ENCODE measurements around the gene GPR107.

The GPR107 gene

DNA sequence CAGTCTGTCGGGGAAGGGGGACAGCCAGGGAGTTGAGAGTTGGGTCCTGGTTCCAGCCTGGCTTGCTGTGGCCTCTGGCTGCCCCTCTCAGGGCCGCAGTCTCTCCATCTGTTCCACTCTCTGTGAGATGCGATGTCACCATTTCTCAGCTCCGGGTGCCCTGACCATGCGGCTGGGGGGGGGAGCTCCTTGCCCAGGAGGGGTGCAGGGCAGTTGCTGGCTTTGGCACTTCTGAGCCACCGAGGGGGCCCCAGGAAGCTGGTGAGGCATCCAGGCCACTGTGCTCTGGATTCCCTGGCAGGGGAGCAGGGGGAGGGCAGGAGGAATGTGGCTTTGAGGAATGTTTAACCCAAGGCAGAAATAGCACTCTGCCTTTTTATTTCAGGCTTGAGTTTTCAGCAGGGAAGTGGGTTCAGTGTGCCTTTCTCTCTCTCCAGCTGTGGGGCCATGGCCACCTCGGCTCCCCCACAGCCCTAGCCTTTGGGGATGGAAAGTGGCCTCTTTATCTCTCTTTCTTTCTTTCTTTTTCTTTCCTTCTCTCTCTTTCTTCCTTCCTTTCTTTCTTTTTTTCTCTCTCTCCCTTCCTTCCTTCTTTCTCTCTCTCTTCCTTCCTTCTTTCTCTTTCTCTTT, 129.5 kb downstream of the GPR107 start:
- DNase-seq (ENCODE audit: low spot score): peak; percentile 64

DNA sequence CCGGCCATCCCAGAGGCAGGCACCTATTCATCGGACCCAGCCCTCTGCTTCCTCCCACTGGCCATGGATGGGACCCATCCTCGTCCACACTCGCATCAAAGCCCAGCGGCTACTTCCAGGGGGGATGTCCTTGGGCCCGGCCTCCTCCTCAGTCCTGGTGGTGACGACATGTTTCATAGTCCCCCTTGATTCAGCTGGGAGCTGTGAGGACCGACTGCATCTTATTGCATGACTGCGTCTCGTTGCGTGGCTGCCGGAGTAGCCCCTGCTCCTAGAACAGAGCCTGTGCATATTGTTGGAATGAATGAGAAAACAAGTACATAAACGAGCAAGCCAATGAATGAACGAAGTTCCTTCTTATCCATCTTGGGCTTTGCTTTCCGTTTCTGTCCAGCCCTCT, 131.3 kb downstream of the GPR107 start:
- DNase-seq (ENCODE audit: low spot score): no peak

DNA sequence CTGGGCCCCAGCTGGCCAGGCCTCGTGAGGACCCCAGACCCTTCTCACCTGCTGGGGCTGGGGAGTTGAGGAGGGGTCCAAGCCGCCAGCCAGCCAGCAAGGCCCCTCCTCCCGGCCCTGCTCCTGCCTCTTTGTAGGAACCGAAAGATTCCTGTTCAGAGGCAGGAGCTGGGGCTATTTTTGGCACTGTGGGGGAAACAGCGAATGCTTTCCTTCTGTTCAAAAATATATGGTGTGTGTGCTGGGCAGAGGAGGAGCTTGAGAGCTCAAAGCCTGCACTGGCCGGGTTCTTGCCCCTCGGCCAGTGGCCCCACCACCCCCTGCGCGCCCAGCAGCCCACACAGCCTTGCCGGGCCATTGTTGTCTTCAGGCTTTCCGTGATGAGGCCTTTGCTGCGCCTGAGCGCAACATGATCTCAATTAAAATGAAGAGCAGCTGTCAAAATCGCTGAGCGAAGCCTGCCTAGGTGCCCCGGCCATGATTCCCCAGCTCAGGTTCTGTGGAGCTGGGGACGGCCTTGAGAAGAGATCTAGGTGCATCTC, 131.9 kb downstream of the GPR107 start:
- no peak for DNase-seq (ENCODE audit: low spot score)

DNA sequence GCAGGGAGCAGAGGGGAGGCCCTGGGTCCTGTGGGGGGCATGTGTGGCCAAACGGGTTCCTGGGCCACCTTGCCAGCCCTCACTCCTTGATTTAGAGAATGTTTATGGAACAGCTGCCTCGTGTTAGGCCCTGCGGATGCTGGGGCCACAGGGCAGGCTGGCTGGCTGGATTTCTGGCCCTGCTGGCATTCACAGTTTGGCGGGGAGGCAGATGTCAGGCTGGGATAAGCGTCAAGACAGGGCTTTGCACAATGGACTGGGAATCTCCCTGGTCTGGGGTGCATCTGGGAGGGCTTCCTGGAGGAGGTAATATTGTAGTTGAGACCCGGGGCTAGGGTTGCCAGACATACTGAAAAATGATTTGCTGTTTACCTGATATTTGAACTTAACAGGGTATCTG, 132.3 kb downstream of the GPR107 start:
- DNase-seq (ENCODE audit: low spot score): no peak

DNA sequence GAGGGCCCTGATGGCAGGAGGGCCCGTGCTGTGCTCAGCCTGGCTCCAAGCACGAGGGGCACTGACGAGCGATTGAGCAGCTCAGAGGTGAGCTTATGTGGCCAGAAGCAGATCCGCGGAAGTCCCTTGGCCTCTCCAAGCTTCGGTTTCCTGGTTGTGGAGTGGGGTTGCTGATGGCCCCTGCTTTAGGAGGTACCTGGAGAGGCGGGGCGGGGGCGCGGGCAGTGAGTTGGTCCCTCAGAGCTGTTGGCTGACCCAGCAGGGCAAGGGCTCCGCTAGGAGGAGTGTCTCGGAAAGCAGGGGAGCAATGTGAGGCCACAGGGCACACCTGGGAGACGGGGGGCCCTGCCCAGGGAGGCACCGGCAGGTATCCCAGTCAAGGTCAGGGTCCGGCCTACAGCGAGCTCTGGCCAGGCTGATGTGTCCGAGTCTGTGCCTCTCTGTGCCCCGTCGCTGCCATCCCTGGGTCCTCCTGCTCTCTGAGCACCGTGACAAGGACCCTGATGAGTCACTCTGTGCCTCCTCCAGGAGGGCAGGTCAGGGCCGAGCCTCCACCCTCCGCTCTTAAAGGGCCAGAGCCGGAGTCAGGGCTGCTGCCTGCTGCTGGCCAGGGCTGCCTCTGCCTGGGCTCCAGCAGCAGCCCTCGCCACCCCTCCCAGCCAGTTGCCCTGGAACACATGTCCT, 133.3 kb downstream of the GPR107 start:
- peak; percentile 72 for DNase-seq (ENCODE audit: low spot score)

DNA sequence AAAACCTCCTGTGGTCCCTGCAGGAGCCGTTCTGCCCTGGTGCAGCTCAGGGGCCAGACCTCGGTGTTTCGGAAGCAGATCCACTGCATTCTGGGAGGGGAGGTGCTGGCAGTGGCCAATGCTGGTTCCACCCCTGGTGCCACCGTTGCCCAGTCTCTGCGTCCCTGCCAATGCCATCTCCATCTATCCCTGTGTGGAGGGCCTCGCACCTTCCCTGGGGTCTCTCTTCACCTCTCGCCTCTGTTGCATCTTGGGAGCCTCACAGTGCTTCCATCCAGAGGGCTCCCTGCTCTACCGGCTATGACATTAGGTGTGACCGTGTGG, 133.8 kb downstream of the GPR107 start:
- DNase-seq (ENCODE audit: low spot score): no peak

DNA sequence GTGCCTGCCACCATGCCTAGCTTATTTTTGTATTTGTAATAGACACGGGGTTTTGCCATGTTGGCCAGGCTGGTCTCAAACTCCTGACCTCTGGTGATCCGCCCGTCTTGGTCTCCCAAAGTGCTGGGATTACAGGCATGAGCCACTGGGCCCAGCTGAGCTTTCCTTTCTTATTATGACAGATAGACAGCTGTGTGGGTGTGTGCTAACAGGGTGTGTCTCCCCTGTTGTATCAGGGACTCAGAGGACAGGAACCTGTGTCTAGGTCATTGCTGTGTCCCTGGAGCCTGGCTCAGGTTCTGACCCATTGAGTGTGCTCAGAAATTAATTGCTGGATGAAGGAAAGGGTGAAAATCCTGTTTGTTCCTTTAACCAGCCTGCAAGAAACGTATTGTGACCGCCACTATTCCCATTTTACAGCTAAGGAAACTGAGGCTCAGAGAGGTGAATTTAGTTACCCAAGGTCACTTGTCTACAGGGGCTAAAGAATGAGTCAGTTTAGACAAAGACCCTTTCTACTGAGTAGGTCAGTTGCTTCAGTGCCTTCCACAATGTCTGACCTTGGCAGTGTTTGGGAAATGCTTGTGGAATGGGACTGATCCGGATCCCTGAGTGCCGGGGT, 135.3 kb downstream of the GPR107 start:
- no peak for DNase-seq (ENCODE audit: low spot score)

All from ecto neural progenitor cell (in vitro differentiated cells).